ENCODE results near the gene EHF.

EHF gene

GRCh38 chr11:34707462-34707840 lies 86.6 kb downstream of the EHF start:
- peaks cover 62% of the 10 kb centered on the region for H3K9me3 ChIP-seq (ENCODE audit: control insufficient read depth, low read length)
- H3K36me3 ChIP-seq (ENCODE audit: control insufficient read depth, insufficient read depth, low read length, severe bottlenecking) = no peaks in the 10 kb centered on the region
- DNase-seq (ENCODE audit: low read depth) = no peak
- H3K4me3 ChIP-seq (ENCODE audit: low read length) = no peak overlapping the region
- H3K9ac ChIP-seq (ENCODE audit: low read length) = no peak overlapping the region
- peaks cover 6% of the 10 kb centered on the region for H3K4me1 ChIP-seq (ENCODE audit: control insufficient read depth, insufficient read depth, low read length)
- H3K27me3 ChIP-seq (replicated peaks; ENCODE audit: control insufficient read depth, insufficient read depth, low read length) = no peaks in the 10 kb centered on the region
